HG03521 (cell line): ENCODE results near the gene F2.

Source experiments
- ATAC-seq: cut with Tn5 transposase; IDR thresholded peaks from one replicate; pipeline ENCODE4 v1.9.1; 2021; ENCODE audit warnings: mild to moderate bottlenecking, moderate library complexity; ENCODE audit not compliant: unreplicated experiment

The F2 gene

DNA sequence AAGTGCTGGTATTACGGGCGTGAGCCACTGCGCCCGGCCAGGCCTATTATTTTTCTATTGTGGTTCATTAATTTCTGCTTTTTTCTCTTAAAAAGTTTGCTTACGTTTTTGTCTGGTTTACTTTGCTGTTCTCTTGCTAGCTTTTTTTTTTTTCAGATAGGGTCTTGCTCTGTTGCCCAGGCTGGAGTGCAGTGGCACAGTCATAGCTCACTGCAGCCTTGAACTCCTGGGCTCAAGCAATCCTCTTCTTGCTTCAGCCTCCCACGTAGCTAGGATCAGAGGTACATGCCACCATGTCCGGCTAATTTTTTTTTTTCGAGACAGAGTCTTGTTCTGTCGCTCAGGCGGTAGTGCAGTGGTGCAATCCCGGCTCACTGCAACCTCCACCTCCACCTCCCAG, 18.7 kb downstream of the F2 start:
- ATAC-seq, result no peak

- ATAC-seq, result no peak
Observed at GRCh38 chr11:46738887-46739286, 19.9 kb downstream of the F2 start.

DNA sequence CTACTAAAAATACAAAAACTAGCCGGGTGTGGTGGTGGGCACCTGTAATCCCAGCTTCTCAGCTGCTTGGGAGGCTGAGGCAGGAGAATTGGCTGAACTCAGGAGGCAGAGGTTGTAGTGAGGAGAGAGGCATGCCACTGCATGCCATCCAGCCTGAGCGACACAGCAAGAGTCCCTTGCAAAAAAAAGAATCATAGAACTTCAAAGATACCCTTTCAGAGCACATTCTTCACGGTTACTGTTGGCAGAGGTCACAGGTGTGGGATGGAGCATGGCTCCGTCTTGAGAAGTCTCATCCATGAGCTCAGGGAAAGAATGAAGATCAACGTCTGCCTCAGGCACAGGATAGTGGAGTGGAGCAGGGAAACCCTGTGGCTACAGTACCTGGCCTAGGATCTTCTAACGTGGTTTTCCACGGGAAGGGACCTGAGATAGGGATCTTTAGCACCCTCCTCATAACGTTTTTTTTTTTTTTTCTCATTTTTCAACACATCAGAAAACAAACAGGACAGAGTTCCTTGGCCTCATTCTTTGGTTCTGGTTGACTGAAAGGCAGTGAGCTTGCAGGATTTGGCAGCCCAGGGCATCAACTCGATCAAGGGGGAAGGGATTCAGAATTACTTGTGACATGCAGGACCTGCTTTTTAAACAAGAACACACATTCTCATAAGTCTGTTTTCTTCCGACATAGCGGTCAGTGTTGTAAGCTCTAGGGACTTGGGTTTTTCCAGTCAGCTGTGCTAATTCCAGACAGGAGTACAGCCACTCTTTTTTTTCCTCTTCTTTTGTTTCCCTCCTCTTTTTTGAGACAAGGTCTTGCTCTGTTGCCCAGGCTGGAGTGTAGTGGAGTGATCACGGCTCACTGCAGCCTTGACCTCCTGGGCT, 22.8 kb downstream of the F2 start:
- no peak for ATAC-seq

DNA sequence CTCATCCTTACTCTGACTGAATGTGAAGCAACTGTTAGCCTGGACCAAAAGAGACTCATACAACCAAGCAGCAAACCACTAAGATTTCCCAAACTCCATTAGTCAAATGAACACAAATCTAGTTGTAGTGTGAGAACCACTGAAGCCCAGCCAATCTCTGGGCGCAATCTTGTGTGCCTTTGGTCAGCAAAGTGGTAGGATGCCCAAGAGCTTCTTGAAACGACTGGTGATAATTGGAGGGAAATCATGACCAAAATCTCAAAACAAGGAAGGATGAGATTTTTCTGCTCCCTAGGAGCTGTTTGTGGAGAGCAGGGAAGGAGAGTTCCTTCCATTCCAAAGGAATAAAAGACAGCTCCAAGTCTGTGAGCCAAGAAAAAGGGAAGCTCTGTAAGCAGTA, 24.0 kb downstream of the F2 start:
- no peak for ATAC-seq

GRCh38 chr11:46743693-46744339, 24.8 kb downstream of the F2 start:
- no peak for ATAC-seq

DNA sequence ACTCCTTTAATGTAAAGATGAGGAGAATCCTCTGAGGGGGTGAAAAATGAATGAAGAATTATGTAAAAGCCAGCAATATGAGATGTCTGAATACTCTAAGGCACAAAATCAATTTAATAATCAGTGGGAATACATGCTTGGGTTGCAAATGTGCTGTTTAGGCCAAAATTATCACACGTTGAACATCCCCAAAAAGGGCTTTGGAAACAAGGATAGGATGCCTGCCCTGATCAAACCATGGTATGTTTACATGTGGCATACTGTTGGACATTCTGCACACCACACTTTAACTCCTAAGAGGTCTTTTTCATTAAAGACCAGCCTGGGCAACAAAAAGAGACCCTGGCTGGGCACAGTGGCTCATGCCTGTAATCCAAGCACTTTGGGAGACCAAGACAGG, 26.3 kb downstream of the F2 start:
- no peak for ATAC-seq

- no peak for ATAC-seq
Observed at GRCh38 chr11:46745995-46746394, 27.0 kb downstream of the F2 start.

GRCh38 chr11:46747150-46747549, 28.1 kb downstream of the F2 start:
- no peak for ATAC-seq

DNA sequence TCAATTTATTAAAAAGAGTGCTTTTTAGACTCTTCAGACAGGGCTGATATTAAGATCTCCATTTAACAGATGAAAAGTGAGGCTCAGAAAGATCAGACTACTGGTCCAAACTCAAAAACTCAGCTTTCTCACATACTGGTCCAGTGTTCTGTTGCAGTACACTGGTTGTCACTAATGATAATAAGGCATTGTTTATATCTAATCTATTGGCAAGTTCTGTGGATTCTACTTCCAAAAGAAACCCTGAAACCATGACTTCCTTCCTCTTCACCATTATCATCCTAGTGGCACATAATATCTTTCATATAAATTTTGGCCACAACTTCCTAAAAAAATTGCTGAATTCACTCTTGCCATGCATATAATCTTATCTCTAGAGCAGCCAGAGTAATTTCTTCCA, 36.9 kb downstream of the F2 start:
- ATAC-seq, result no peak

DNA sequence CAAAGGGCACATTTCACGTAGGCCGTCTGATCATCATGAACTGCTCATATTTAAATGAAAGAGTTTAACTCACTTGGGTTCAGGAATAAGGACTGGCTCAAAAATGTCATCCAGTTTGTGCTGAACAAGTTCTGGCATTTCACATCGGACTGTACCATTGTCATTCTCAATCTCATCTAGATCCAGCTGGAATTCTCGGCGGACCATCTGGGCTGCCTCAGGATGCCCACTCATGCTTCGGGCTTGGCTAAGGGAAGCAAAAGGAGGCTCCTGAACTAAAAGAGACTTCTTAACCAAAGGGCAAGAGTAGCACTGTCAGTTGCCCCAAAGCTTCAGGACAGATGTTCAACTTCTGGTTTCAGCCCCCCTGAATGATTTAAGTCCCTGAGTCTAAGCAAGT, 40.2 kb downstream of the F2 start:
- ATAC-seq, result no peak

- no peak for ATAC-seq
Observed at GRCh38 chr11:46760429-46761128, 41.6 kb downstream of the F2 start.

- ATAC-seq, result no peak
Observed at GRCh38 chr11:46761807-46762206, 42.8 kb downstream of the F2 start.

- ATAC-seq, result no peak
Observed at GRCh38 chr11:46762248-46762647, 43.2 kb downstream of the F2 start.

DNA sequence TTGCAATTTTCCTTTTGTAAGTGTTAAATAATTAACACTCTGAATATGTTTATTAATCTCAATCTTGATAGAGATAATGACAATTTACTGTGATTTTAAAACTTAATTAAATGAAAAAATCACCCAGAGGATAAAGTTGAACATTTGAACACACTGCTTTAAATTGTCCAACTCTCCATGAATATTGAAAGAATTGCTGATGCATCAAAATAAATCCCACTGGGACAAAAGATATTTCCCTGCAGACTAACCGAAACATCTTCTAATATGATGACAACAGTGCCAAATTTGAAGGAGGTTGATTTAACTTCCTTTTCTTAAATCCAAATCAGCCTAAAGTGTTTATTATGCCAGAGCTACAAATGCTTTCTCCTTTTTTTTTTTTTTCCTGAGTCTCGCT, 47.6 kb downstream of the F2 start:
- no peak for ATAC-seq

DNA sequence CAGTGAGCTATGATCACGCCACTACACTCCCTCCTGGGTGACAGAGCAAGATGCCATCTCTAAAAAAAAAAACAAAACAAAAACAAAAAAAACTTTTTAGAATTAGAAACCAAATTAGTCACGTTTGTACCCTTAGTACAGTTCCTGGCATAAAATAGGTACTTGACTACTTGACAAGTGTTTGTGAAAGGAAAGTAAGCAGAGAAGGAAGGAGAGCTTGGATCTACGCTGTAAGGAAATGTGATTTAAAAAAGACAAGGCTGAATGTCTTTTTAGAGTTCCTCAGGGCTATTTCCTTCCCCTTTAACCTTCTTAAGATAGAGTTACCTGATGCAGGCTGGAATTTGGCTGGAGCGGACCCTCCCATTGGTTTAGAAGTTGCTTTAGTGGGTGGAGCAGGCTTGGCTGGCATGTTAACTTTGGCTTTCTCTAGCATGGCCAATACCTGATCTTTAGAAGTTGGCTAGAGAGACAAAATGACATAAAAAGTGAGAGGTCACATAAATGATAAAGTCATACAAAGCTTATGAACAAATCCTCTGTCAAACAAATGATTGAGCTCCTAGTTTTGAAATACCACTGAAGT, 50.7 kb downstream of the F2 start:
- no peak for ATAC-seq

GRCh38 chr11:46776878-46777277, 57.9 kb downstream of the F2 start:
- no peak for ATAC-seq

DNA sequence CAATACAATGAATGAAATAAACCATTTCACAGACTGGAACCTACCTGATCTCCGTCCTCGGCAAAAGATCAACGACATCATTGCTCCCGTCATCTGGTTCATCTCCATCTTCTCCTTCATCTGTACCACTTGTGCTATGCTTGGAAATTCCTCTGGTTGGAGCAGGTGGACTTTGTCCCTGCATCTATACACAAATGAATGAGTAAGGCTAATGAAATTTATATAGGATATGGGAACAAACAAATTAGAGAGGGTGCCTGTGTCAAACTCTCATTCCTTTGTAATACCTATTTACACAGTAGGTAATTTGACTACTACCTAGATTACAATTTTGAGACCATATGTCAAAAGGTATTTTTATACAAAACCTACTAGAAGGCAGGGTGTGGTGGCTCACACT, 59.4 kb downstream of the F2 start:
- ATAC-seq, result no peak
